H1 (cell line): ENCODE measurements around the gene SMARCA2. TPM values are rescaled to one million over a fixed set of nuclear protein-coding genes. Genes with fewer than 3 reads are reported as not detected.

Experiments
- CTCF ChIA-PET: fragments of 300-600 bp; sonication (Branson Sonifier 250); formaldehyde crosslinking; loops from one replicate; lab custom pipeline; 2021; ENCODE audit not compliant: partially characterized antibody; lab: Charles Lee
- POLR2A ChIA-PET: fragments of 300-600 bp; sonication (Branson Sonifier 250); formaldehyde crosslinking; loops from one replicate; lab custom pipeline; 2021; ENCODE audit warnings: inconsistent platforms; ENCODE audit not compliant: partially characterized antibody; lab: Charles Lee
- DNase-seq, 2 experiments: peaks; one replicate each; pipeline versions ENCODE4 v3.0.0 to v3.0.0-alpha.2; 2010 to 2022; ENCODE audit warnings: low spot score in 2 of 2, low read depth in 1 of 2, mixed read lengths in 1 of 2
- FAIRE-seq: peaks from 2 replicates; lab custom pipeline; 2011; peaks lifted over from hg19 to GRCh38; lab: Jason Lieb, UNC
- H2AFZ ChIP-seq: 2 replicates; pipeline ENCODE4 v1.8.1; 2012; ENCODE audit warnings: low read length, inconsistent platforms
- H2AK5ac ChIP-seq: 2 replicates; pipeline ENCODE4 v1.6.1; 2013; ENCODE audit warnings: low read depth, low read length
- H2BK120ac ChIP-seq: replicated peaks from 2 replicates; pipeline ENCODE3; 2013; ENCODE audit warnings: low read depth, low read length, inconsistent platforms
- H2BK12ac ChIP-seq: 2 replicates; pipeline ENCODE4 v1.6.1; 2013; ENCODE audit warnings: low read depth, low read length
- H2BK15ac ChIP-seq: 2 replicates; pipeline ENCODE4 v1.6.1; 2013; ENCODE audit warnings: low read length
- H2BK20ac ChIP-seq: 2 replicates; pipeline ENCODE4 v1.6.1; 2013; ENCODE audit warnings: low read length
- H2BK5ac ChIP-seq: 2 replicates; pipeline ENCODE4 v1.6.1; 2013; ENCODE audit warnings: low read depth, low read length
- H3K14ac ChIP-seq: 2 replicates; pipeline ENCODE4 v1.6.1; 2013; ENCODE audit warnings: inconsistent platforms; ENCODE audit not compliant: insufficient read length
- H3K18ac ChIP-seq: 2 replicates; pipeline ENCODE4 v1.6.1; 2013; ENCODE audit warnings: low read length; ENCODE audit errors: extremely low read depth
- H3K23ac ChIP-seq: 2 replicates; pipeline ENCODE4 v1.6.1; 2013; ENCODE audit warnings: inconsistent platforms; ENCODE audit not compliant: insufficient read length
- H3K23me2 ChIP-seq: 2 replicates; pipeline ENCODE4 v1.6.1; 2013; ENCODE audit warnings: low read depth, low read length
- H3K27ac ChIP-seq: 2 replicates; pipeline ENCODE4 v1.6.1; 2011; ENCODE audit warnings: low read depth, low read length, inconsistent platforms
- H3K27me3 ChIP-seq, 4 experiments: replicated peaks in 1 of 4; 1 replicate in 1 of 4; 2 replicates in 3 of 4; pipeline versions ENCODE4 v1.6.1 to v1.8.1; 2011 to 2013; ENCODE audit warnings: low read length in 3 of 4, mild to moderate bottlenecking in 3 of 4, inconsistent platforms in 2 of 4, mixed read lengths in 2 of 4, moderate library complexity in 1 of 4; ENCODE audit not compliant: control insufficient read depth in 3 of 4, insufficient read depth in 3 of 4; ENCODE audit errors: extremely low read depth in 1 of 4
- H3K36me3 ChIP-seq, 4 experiments: 2 replicates each; pipeline versions ENCODE4 v1.6.1 to v1.8.1; 2011 to 2013; ENCODE audit warnings: mild to moderate bottlenecking in 4 of 4, low read length in 3 of 4, moderate library complexity in 2 of 4, control low read depth in 1 of 4, inconsistent platforms in 1 of 4; ENCODE audit not compliant: insufficient read depth in 4 of 4, control insufficient read depth in 2 of 4
- H3K4ac ChIP-seq: replicated peaks from 2 replicates; pipeline ENCODE3; 2013; ENCODE audit warnings: low read length, low read depth, mixed read lengths, inconsistent platforms; ENCODE audit not compliant: insufficient read length
- H3K4me1 ChIP-seq, 4 experiments: replicated peaks in 1 of 4; 1 replicate in 1 of 4; 2 replicates in 3 of 4; pipeline versions ENCODE4 v1.6.1 to v1.8.1; 2011 to 2013; ENCODE audit warnings: low read length in 3 of 4, inconsistent platforms in 2 of 4, mixed read lengths in 1 of 4; ENCODE audit not compliant: insufficient read depth in 4 of 4, control insufficient read depth in 3 of 4
- H3K4me2 ChIP-seq, 2 experiments: 2 replicates each; pipeline versions ENCODE4 v1.6.1 to v1.8.1; 2011 to 2013; ENCODE audit warnings: low read depth in 2 of 2, low read length in 2 of 2, control low read depth in 1 of 2, inconsistent platforms in 1 of 2, mild to moderate bottlenecking in 1 of 2; ENCODE audit not compliant: insufficient read depth in 1 of 2
- H3K4me3 ChIP-seq, 4 experiments: fragments of 200-600, 300-600 bp in 1 of 4; sonication (generic), shearing (Covaris generic), sonication (Bioruptor Twin) in 1 of 4; 2 replicates each; pipeline versions ENCODE4 v1.5.1 to v1.8.1; 2011 to 2016; ENCODE audit warnings: low read length in 4 of 4, low read depth in 3 of 4, control low read depth in 2 of 4, inconsistent platforms in 2 of 4, mild to moderate bottlenecking in 2 of 4, mixed read lengths in 1 of 4, moderate library complexity in 1 of 4; ENCODE audit not compliant: insufficient read depth in 2 of 4; ENCODE audit errors: extremely low read depth in 1 of 4
- H3K56ac ChIP-seq: replicated peaks from 2 replicates; pipeline ENCODE3; 2013; ENCODE audit warnings: low read depth, mild to moderate bottlenecking, mixed read lengths, low read length, inconsistent platforms; ENCODE audit not compliant: insufficient read length
- H3K79me1 ChIP-seq: 2 replicates; pipeline ENCODE4 v1.6.1; 2013; ENCODE audit warnings: low read depth, low read length, control low read depth
- H3K79me2 ChIP-seq, 2 experiments: 2 replicates each; pipeline versions ENCODE4 v1.6.1 to v1.8.1; 2012 to 2013; ENCODE audit warnings: low read length in 2 of 2, mild to moderate bottlenecking in 2 of 2, inconsistent platforms in 1 of 2; ENCODE audit not compliant: insufficient read depth in 2 of 2, control insufficient read depth in 1 of 2
- H3K9ac ChIP-seq, 4 experiments: replicated peaks in 1 of 4; 1 replicate in 1 of 4; 2 replicates in 3 of 4; pipeline versions ENCODE4 v1.6.1 to v1.8.1; 2011 to 2013; ENCODE audit warnings: low read depth in 3 of 4, low read length in 3 of 4, control low read depth in 2 of 4, mild to moderate bottlenecking in 2 of 4, moderate library complexity in 2 of 4, inconsistent platforms in 1 of 4; ENCODE audit errors: extremely low read depth in 1 of 4
- H3K9me3 ChIP-seq, 2 experiments: 2 replicates each; pipeline versions ENCODE4 v1.6.1 to v1.8.1; 2012 to 2013; ENCODE audit warnings: mild to moderate bottlenecking in 2 of 2, moderate library complexity in 2 of 2, control low read depth in 1 of 2, inconsistent platforms in 1 of 2, low read depth in 1 of 2, low read length in 1 of 2, mixed read lengths in 1 of 2; ENCODE audit not compliant: insufficient read depth in 2 of 2
- H4K20me1 ChIP-seq, 2 experiments: replicated peaks in 1 of 2; 2 replicates each; pipeline versions ENCODE3 to v1.8.1; 2011 to 2013; ENCODE audit warnings: inconsistent platforms in 2 of 2, low read length in 2 of 2, mild to moderate bottlenecking in 1 of 2; ENCODE audit not compliant: insufficient read depth in 2 of 2, control insufficient read depth in 1 of 2
- H4K5ac ChIP-seq: 2 replicates; pipeline ENCODE4 v1.6.1; 2013; ENCODE audit warnings: low read length, low read depth, mixed read lengths, inconsistent platforms; ENCODE audit not compliant: insufficient read length
- H4K8ac ChIP-seq: 2 replicates; pipeline ENCODE4 v1.8.0; 2013; ENCODE audit warnings: mild to moderate bottlenecking, moderate library complexity, low read length, inconsistent platforms; ENCODE audit not compliant: insufficient read depth; ENCODE audit errors: extremely low read depth
- H4K91ac ChIP-seq: replicated peaks from 2 replicates; pipeline ENCODE3; 2013; ENCODE audit warnings: low read length, mixed read lengths, inconsistent platforms; ENCODE audit not compliant: insufficient read length
- CEBPB ChIP-seq: IDR thresholded peaks from 2 replicates; pipeline ENCODE4 v1.6.1; 2012; ENCODE audit warnings: low read depth, low read length
- KDM4A ChIP-seq: IDR thresholded peaks from one replicate; pipeline ENCODE4 v1.7.1; 2012; ENCODE audit warnings: low read depth, mild to moderate bottlenecking, moderate library complexity, low read length, inconsistent platforms; ENCODE audit not compliant: severe bottlenecking
- RBBP5 ChIP-seq: IDR thresholded peaks from 2 replicates; pipeline ENCODE4 v1.7.1; 2012; ENCODE audit warnings: low read depth, mild to moderate bottlenecking, inconsistent platforms, low read length, moderate library complexity, borderline replicate concordance
- RNF2 ChIP-seq: fragments of 200-900, 300-1000 bp; sonication (generic); IDR thresholded peaks from 2 replicates; pipeline ENCODE4 v1.7.1; 2016; ENCODE audit warnings: borderline replicate concordance, low read depth, mild to moderate bottlenecking, antibody characterized with exemption, low read length; ENCODE audit not compliant: poor library complexity, severe bottlenecking; ENCODE audit errors: missing control alignments
- RXRA ChIP-seq: IDR thresholded peaks from 2 replicates; pipeline ENCODE4 v1.6.1; 2011; ENCODE audit warnings: low read depth, mild to moderate bottlenecking, low read length, moderate library complexity; ENCODE audit not compliant: insufficient read depth
- SAP30 ChIP-seq: fragments of 300-600 bp; sonication (generic); IDR thresholded peaks from 2 replicates; pipeline ENCODE4 v1.7.1; 2012; ENCODE audit warnings: low read length, moderate library complexity, mild to moderate bottlenecking, inconsistent platforms; ENCODE audit not compliant: insufficient read depth, insufficient replicate concordance
- SP2 ChIP-seq: IDR thresholded peaks from 2 replicates; pipeline ENCODE4 v1.6.1; 2012; ENCODE audit warnings: mild to moderate bottlenecking, low read length, inconsistent platforms
- TBP ChIP-seq: IDR thresholded peaks from 2 replicates; pipeline ENCODE4 v1.6.1; 2011; ENCODE audit warnings: low read depth, low read length, improper control_type of control experiment
- TEAD4 ChIP-seq: IDR thresholded peaks from 2 replicates; pipeline ENCODE4 v1.6.1; 2012; ENCODE audit warnings: low read depth, low read length, inconsistent platforms, mixed read lengths
- WGBS, 2 experiments: shearing (Covaris generic) in 1 of 2; methylation state at CpG; one replicate each; pipeline versions ENCODE4 v1.1.6 to v1.1.7; 2013 to 2015; ENCODE audit warnings: low lambda C conversion rate in 2 of 2, mixed read lengths in 2 of 2, inconsistent platforms in 1 of 2, low coverage in 1 of 2, missing lambda C conversion rate in 1 of 2; ENCODE audit not compliant: insufficient replicate concordance in 2 of 2, insufficient coverage in 1 of 2, insufficient read length in 1 of 2; ENCODE audit errors: extremely low coverage in 1 of 2, missing lambda C conversion rate in 1 of 2; 5-methylcytosine and 5-hydroxymethylcytosine counted together
- polyA plus RNA-seq, 7 experiments: library from polyadenylated mRNA; depleted of rRNA in 3 of 7; stranded (reverse) in 5 of 7; unstranded in 2 of 7; fragments of >200 nt in 5 of 7; fragments of 200-250 nt in 2 of 7; gene quantifications; 1 replicate in 5 of 7; 2 replicates in 1 of 7; 4 replicates in 1 of 7; pipeline versions ENCODE4 v1.2.1 to v1.2.3, GENCODE V29; 2011 to 2013; ENCODE audit warnings: missing spikeins in 2 of 7, mixed read lengths in 2 of 7
- total RNA-seq: library from RNA; stranded (reverse); fragmentation: NEBNext Ultra II Directional; extraction: Animal tissue kit (Norgen Biotek cat#: 25700); gene quantifications from 2 replicates; pipeline ENCODE4 v1.2.1, GENCODE V29; 2021

SMARCA2 gene
- total and polyA plus RNA-seq, 2 of the 8 experiments (the other 6 are each of a cell fraction or from before 2014, with no cell fraction given) = 6.3 to 21.7 TPM

DNA sequence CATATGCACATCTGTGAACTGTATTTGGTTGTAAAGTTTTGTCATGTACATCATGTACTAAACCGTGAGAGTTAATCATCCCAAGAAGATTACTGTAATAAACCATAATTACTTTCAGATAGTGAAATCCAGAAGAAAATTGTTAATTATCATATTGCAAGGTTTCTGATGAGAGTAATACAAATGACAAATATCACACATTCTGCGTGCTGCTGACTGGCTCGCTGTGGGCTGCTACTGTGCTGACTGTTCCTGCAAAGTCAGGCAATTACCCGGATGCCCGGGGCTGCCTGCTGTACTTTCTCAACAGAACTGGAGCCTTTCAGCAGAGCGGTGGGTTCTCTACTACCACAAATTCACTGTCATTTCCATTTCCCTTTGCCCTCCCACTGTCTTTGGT, 68.3 kb downstream of the SMARCA2 start:
- no peaks in the 10 kb centered on the region for H3K9me3 ChIP-seq
- H4K20me1 ChIP-seq = no peaks in the 10 kb centered on the region
- no peaks in the 10 kb centered on the region; the same call in 1 of the 2 replicates for H3K23me2 ChIP-seq
- no peaks in the 10 kb centered on the region for H3K79me2 ChIP-seq
- no peak overlapping the region; the same call in 1 of the 2 replicates for H4K8ac ChIP-seq
- no peak overlapping the region for H2BK12ac ChIP-seq
- no peak overlapping the region for H3K23ac ChIP-seq
- ChIA-PET POLR2A (no interaction called here), CTCF (interaction anchor here (0.6 kb wide), 1 partner anchor 135 kb away, joined by 3 read pairs; no protein-coding TSS in a partner anchor)
- H2BK5ac ChIP-seq = no peak overlapping the region
- H3K27me3 ChIP-seq = no peaks in the 10 kb centered on the region
- H3K4ac ChIP-seq = no peak overlapping the region
- H2BK15ac ChIP-seq = no peak overlapping the region
- no peak overlapping the region for H3K14ac ChIP-seq
- no peak overlapping the region for H2BK20ac ChIP-seq
- no peak overlapping the region for H2AK5ac ChIP-seq
- no peak overlapping the region for H3K4me2 ChIP-seq
- no peak overlapping the region for H3K18ac ChIP-seq
- H3K4me3 ChIP-seq = no peak overlapping the region
- no peak for DNase-seq
- no peak overlapping the region for H2BK120ac ChIP-seq
- no peak overlapping the region for H3K9ac ChIP-seq
- no peak overlapping the region for H2AFZ ChIP-seq
- no peaks in the 10 kb centered on the region for H3K36me3 ChIP-seq
- H3K79me1 ChIP-seq = no peaks in the 10 kb centered on the region
- H4K91ac ChIP-seq = no peak overlapping the region
- no peaks in the 10 kb centered on the region for H3K4me1 ChIP-seq
- no peak overlapping the region for H3K27ac ChIP-seq
- 96% methylated on average over 6 of the region's 6 CpGs; no CpG with 5 or more reads in 1 of the 2 experiments for WGBS, 2 experiments
- no peak overlapping the region for H3K56ac ChIP-seq
- H4K5ac ChIP-seq = no peak overlapping the region
- FAIRE-seq = no peak
- TF ChIP-seq SP2 = no peak
- no peak for TF ChIP-seq KDM4A
- TF ChIP-seq RBBP5 = no peak
- TF ChIP-seq SAP30 = no peak
- TF ChIP-seq RXRA = no peak
- no peak for TF ChIP-seq TEAD4
- no peak for TF ChIP-seq RNF2
- no peak for TF ChIP-seq CEBPB
- no peak for TF ChIP-seq TBP
